GM23248 (cell line): ENCODE results near the gene TRPM7. TPM values are rescaled to one million over a fixed set of nuclear protein-coding genes. Genes with fewer than 3 reads are reported as not detected.
A peak's percentile ranks its signal among the peaks of the same experiment; 100 is the strongest.
"Not testable (repeated sequence)": the region's sequence is repeated elsewhere in the genome, so short reads cannot be mapped to it uniquely, and the experiment has no call there.

Source experiments
- DNase-seq: peaks from one replicate; pipeline ENCODE4 v3.0.0-alpha.2; 2015
- H2AFZ ChIP-seq: fragments of 200-600 bp; sonication (generic); 2 replicates; pipeline ENCODE4 v1.6.1; 2016; ENCODE audit warnings: antibody characterized with exemption
- H3F3A ChIP-seq: fragments of 200-600 bp; sonication (generic); 2 replicates; pipeline ENCODE4 v1.6.1; 2016; ENCODE audit warnings: mild to moderate bottlenecking, antibody characterized with exemption, mixed run types; ENCODE audit not compliant: insufficient read depth
- H3K27ac ChIP-seq: fragments of 200-600 bp; sonication (generic); 2 replicates; pipeline ENCODE4 v1.5.1; 2016; ENCODE audit warnings: mild to moderate bottlenecking
- H3K27me3 ChIP-seq: fragments of 200-600 bp; sonication (generic); replicated peaks from 2 replicates; pipeline ENCODE4 v1.6.1; 2016; ENCODE audit warnings: mild to moderate bottlenecking; ENCODE audit not compliant: insufficient read depth
- H3K36me3 ChIP-seq: fragments of 200-600 bp; sonication (generic); 2 replicates; pipeline ENCODE4 v1.6.1; 2016; ENCODE audit warnings: low read depth, mild to moderate bottlenecking
- H3K4me1 ChIP-seq: fragments of 200-600 bp; sonication (generic); 2 replicates; pipeline ENCODE4 v1.6.1; 2016; ENCODE audit warnings: mild to moderate bottlenecking; ENCODE audit not compliant: insufficient read depth
- H3K4me2 ChIP-seq: fragments of 200-600 bp; sonication (generic); one replicate; pipeline ENCODE4 v1.6.1; 2016; ENCODE audit warnings: mild to moderate bottlenecking; ENCODE audit not compliant: unreplicated experiment
- H3K4me3 ChIP-seq: fragments of 200-600 bp; sonication (generic); 2 replicates; pipeline ENCODE4 v1.5.1; 2016; ENCODE audit warnings: mild to moderate bottlenecking
- H3K79me2 ChIP-seq: fragments of 200-600 bp; sonication (generic); 2 replicates; pipeline ENCODE4 v1.6.1; 2016; ENCODE audit warnings: mild to moderate bottlenecking; ENCODE audit not compliant: insufficient read depth
- H3K9ac ChIP-seq: fragments of 200-600 bp; sonication (generic); 2 replicates; pipeline ENCODE4 v1.6.1; 2016; ENCODE audit warnings: mild to moderate bottlenecking
- H3K9me2 ChIP-seq: fragments of 200-600 bp; sonication (generic); 2 replicates; pipeline ENCODE4 v1.6.1; 2016; ENCODE audit warnings: mixed run types, mild to moderate bottlenecking, moderate library complexity; ENCODE audit not compliant: insufficient read depth
- H3K9me3 ChIP-seq: fragments of 200-600 bp; sonication (generic); one replicate; pipeline ENCODE4 v1.6.1; 2017; ENCODE audit warnings: low read depth
- H4K20me1 ChIP-seq: fragments of 200-600 bp; sonication (generic); 2 replicates; pipeline ENCODE4 v1.6.0; 2016; ENCODE audit not compliant: insufficient read depth
- EZH2 ChIP-seq: fragments of 200-600 bp; sonication (generic); IDR thresholded peaks from 2 replicates; pipeline ENCODE4 v1.6.1; 2018; ENCODE audit warnings: antibody characterized with exemption, mild to moderate bottlenecking; ENCODE audit not compliant: insufficient read depth, poor library complexity, severe bottlenecking
- EZH2phosphoT487 ChIP-seq: fragments of 200-600 bp; sonication (generic); IDR thresholded peaks from 2 replicates; pipeline ENCODE4 v1.6.1; 2018; ENCODE audit warnings: antibody characterized with exemption, moderate library complexity, mild to moderate bottlenecking, low read depth; ENCODE audit not compliant: insufficient read depth
- WGBS, 2 experiments: methylation state at CpG; one replicate each; pipeline ENCODE4 v1.1.6; 2015 to 2017; ENCODE audit warnings: low lambda C conversion rate in 2 of 2, low coverage in 1 of 2; ENCODE audit errors: missing lambda C conversion rate in 2 of 2; 5-methylcytosine and 5-hydroxymethylcytosine counted together
- in situ Hi-C: fragments of 300-500 bp; cut with MboI; formaldehyde crosslinking; loops from 2 replicates; pipeline ENCODE4 v1.15.0; 2020
- polyA plus RNA-seq: library from polyadenylated mRNA; unstranded; fragments of >200 nt; fragmentation: Nextera tagmentation; extraction: Ambion mirVana; gene quantifications from 2 replicates; pipeline ENCODE4 v1.2.1, GENCODE V29; 2016
- total RNA-seq: library from RNA; depleted of rRNA; stranded (reverse); fragments of >200 nt; shearing (Covaris generic); gene quantifications from 2 replicates; pipeline ENCODE4 v1.2.3, GENCODE V29; 2014

The TRPM7 gene
- total and polyA plus RNA-seq, 2 experiments from 2014 or later: 15.5 to 38.4 TPM

DNA sequence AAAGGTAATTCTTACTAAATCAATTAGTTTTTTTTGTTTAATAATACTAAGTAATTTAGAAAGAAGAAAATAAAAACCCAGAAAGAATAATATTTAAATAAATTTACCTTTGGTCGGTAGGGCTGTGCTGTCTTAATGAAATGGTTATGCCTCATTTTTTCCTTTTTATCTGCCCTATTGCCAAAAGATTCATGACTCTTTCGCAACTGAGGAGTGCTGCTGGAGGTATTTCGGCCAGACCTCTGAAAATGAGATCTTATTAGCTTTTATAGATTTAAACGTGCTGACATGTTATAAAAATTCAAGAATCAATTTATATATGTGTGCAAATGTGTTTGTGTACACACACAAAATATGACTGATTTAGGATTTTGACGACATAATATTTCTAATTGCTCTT lies 73.0 kb downstream of the TRPM7 start:
- H3K36me3 ChIP-seq: peaks cover 59% of the 10 kb centered on the region
- no peak overlapping the region for H3K27ac ChIP-seq
- no peaks in the 10 kb centered on the region for H3K9me3 ChIP-seq
- H3K4me1 ChIP-seq: no peaks in the 10 kb centered on the region
- no peaks in the 10 kb centered on the region for H4K20me1 ChIP-seq
- H3K9me2 ChIP-seq: no peaks in the 10 kb centered on the region
- no peak overlapping the region for H3K4me3 ChIP-seq
- no peaks in the 10 kb centered on the region for H3F3A ChIP-seq
- H3K9ac ChIP-seq: no peak overlapping the region
- in situ Hi-C loops: no loop called here
- H3K27me3 ChIP-seq: no peaks in the 10 kb centered on the region
- no peak overlapping the region for H3K4me2 ChIP-seq
- no peak overlapping the region for H2AFZ ChIP-seq
- TF ChIP-seq EZH2phosphoT487 (no peak), EZH2 (no peak)
- H3K79me2 ChIP-seq: 0 out of 2 replicates have a peak, but pooled peaks cover 14% of the 10 kb centered on the region
- peak; percentile 24 for DNase-seq
- WGBS, 2 experiments: 86 to 87% methylated on average over 5 of the region's 5 CpGs

DNA sequence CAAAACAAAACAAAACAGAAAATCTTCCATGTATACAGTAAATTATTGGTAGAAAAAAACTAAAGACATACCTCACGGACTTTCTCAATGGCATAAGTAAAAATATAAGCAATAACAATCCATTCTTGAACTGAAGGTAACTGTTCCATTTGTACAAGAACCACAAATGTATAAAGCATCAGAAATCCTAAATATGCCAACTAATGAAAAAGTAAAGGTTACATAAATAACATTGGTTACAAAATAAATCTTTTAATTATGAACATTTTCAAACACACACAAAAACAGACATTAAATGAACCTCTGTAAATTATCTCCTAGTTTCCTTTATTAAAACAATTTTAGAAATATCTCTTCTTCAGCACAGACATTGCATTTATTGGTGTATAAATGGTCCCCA lies 79.5 kb downstream of the TRPM7 start:
- no peaks in the 10 kb centered on the region for H3K9me3 ChIP-seq
- TF ChIP-seq EZH2 (no peak), EZH2phosphoT487 (no peak)
- no peaks in the 10 kb centered on the region for H3K27me3 ChIP-seq
- H3K27ac ChIP-seq: no peak overlapping the region
- no peak overlapping the region for H3K4me3 ChIP-seq
- H2AFZ ChIP-seq: no peak overlapping the region
- no peak overlapping the region for H3K9ac ChIP-seq
- DNase-seq: no peak
- 0 out of 2 replicates have a peak, but pooled peaks cover 5% of the 10 kb centered on the region for H3K79me2 ChIP-seq
- no peak overlapping the region for H3K4me2 ChIP-seq
- in situ Hi-C loops: no loop called here
- no peaks in the 10 kb centered on the region for H3K9me2 ChIP-seq
- H3K36me3 ChIP-seq: peaks cover 84% of the 10 kb centered on the region
- 98 to 100% methylated on average over 1 of the region's 1 CpG for WGBS, 2 experiments
- no peaks in the 10 kb centered on the region for H3F3A ChIP-seq
- no peaks in the 10 kb centered on the region for H4K20me1 ChIP-seq
- no peaks in the 10 kb centered on the region for H3K4me1 ChIP-seq

DNA sequence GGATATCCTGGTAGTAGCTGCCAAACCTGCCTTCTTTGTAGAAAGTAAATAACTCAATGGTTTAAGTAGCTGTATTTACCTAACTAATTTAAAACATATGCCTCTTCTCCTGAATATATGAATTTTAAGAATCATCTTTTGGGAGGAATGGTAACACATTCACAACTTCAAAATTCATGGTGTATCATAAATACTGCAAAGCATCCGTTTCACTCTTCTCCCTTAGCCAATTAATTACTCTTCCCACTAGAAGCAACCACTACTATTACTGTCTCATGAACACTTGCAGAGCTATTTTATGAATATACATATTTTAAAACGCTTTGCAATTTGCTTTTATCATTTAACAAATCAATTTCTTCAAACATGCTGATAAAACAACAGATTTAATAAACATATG lies 81.1 kb downstream of the TRPM7 start:
- Histone ChIP-seq H3K36me3 (peaks cover 79% of the 10 kb centered on the region), H3K9ac (no peak overlapping the region), H3K79me2 (0 out of 2 replicates have a peak, but pooled peaks cover 5% of the 10 kb centered on the region), H3K27me3 (no peaks in the 10 kb centered on the region), H3K27ac (no peak overlapping the region), H3F3A (no peaks in the 10 kb centered on the region), H3K4me3 (no peak overlapping the region), H3K9me3 (no peaks in the 10 kb centered on the region), H3K4me2 (no peak overlapping the region), H4K20me1 (no peaks in the 10 kb centered on the region), H3K4me1 (no peaks in the 10 kb centered on the region), H3K9me2 (no peaks in the 10 kb centered on the region), H2AFZ (no peak overlapping the region)
- DNase-seq: no peak
- WGBS, 2 experiments: 98 to 99% methylated on average over 2 of the region's 2 CpGs
- in situ Hi-C loops: no loop called here
- no peak for TF ChIP-seq EZH2phosphoT487
- TF ChIP-seq EZH2: no peak

DNA sequence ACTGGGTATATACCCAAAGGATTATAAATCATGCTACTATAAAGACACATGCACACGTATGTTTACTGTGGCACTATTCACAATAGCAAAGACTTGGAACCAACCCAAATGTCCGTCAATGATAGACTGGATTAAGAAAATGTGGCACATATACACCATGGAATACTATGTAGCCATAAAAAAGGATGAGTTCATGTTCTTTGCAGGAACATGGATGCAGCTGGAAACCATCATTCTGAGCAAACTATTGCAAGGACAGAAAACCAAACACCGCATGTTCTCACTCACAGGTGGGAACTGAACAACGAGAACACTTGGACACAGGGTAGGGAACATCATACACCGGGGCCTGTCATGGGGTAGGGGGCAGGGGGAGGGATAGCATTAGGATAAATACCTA lies 84.6 kb downstream of the TRPM7 start:
- in situ Hi-C loops, H3K79me2 ChIP-seq, H3K4me3 ChIP-seq, H3K4me2 ChIP-seq, H3K9me3 ChIP-seq, H3F3A ChIP-seq, H3K27ac ChIP-seq, H4K20me1 ChIP-seq, H3K4me1 ChIP-seq, H3K9me2 ChIP-seq, DNase-seq, H3K9ac ChIP-seq, H2AFZ ChIP-seq, H3K27me3 ChIP-seq: not testable (repeated sequence)
- peaks cover 76% of the 10 kb centered on the region for H3K36me3 ChIP-seq
- 95 to 97% methylated on average over 5 of the region's 5 CpGs for WGBS, 2 experiments

DNA sequence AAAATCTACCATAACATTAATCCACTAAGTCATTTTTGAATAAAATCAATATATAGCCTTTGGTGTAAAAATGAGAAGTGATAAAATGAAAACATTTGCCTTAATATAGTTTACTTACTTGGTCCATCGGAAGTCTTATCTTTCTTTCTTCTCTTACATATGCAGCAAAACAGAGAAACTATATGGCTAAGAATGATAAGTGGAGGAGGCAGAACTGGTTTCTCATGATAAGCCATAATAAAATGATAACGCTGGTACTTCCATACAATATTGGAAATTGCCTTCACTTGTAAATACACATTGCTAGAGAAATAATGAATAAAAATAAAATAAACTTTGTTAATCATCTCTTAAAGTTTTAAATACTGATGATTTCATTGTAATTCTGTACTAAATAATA lies 92.3 kb downstream of the TRPM7 start:
- Histone ChIP-seq H4K20me1 (no peaks in the 10 kb centered on the region), H3F3A (no peaks in the 10 kb centered on the region), H3K9ac (no peak overlapping the region), H2AFZ (no peak overlapping the region), H3K9me2 (no peaks in the 10 kb centered on the region), H3K79me2 (0 out of 2 replicates have a peak, but pooled peaks cover 5% of the 10 kb centered on the region), H3K4me2 (no peak overlapping the region), H3K27me3 (no peaks in the 10 kb centered on the region), H3K4me1 (no peaks in the 10 kb centered on the region), H3K36me3 (peaks cover 79% of the 10 kb centered on the region), H3K27ac (no peak overlapping the region), H3K4me3 (no peak overlapping the region), H3K9me3 (no peaks in the 10 kb centered on the region)
- in situ Hi-C loops: no loop called here
- DNase-seq: no peak
- WGBS, 2 experiments: 98 to 100% methylated on average over 2 of the region's 2 CpGs
- TF ChIP-seq EZH2phosphoT487 (no peak), EZH2 (no peak)
